Measurements from ENCODE around the gene GRIN2A. TPM values are rescaled to one million over a fixed set of nuclear protein-coding genes. Genes with fewer than 3 reads are reported as not detected.

Gene GRIN2A
- polyA plus RNA-seq, 12 donors: 0.11 to 1.00 (median 0.36) TPM; not detected in 2

- DNase-seq: no peak
These were observed 409.6 kb downstream of the GRIN2A start for GRCh38 chr16:9772526-9773225.

GRCh38 chr16:9766891-9767290 lies 415.3 kb downstream of the GRIN2A start:
- no peak for DNase-seq

GRCh38 chr16:9763505-9763904 lies 418.7 kb downstream of the GRIN2A start:
- DNase-seq: no peak

- no peak for DNase-seq
These were observed 420.4 kb downstream of the GRIN2A start for GRCh38 chr16:9761870-9762269.

GRCh38 chr16:9757687-9758086 lies 424.5 kb downstream of the GRIN2A start:
- DNase-seq: no peak

GRCh38 chr16:9756434-9756833 lies 425.8 kb downstream of the GRIN2A start:
- no peak for DNase-seq

- DNase-seq: no peak
These were observed 427.1 kb downstream of the GRIN2A start for GRCh38 chr16:9755081-9755480.

- no peak for DNase-seq
These were observed 440.5 kb downstream of the GRIN2A start for GRCh38 chr16:9741776-9742175.

- DNase-seq: no peak
These were observed 442.9 kb downstream of the GRIN2A start for GRCh38 chr16:9739301-9739700.

GRCh38 chr16:9738690-9739089 lies 443.5 kb downstream of the GRIN2A start:
- DNase-seq: no peak

GRCh38 chr16:9736547-9736946 lies 445.7 kb downstream of the GRIN2A start:
- no peak for DNase-seq

GRCh38 chr16:9723136-9723535 lies 459.1 kb downstream of the GRIN2A start:
- DNase-seq: no peak

GRCh38 chr16:9713907-9714306 lies 468.3 kb downstream of the GRIN2A start:
- no peak for DNase-seq

- DNase-seq: no peak
These were observed 469.1 kb downstream of the GRIN2A start for GRCh38 chr16:9713156-9713555.

- no peak for DNase-seq
These were observed 473.1 kb downstream of the GRIN2A start for GRCh38 chr16:9708972-9709620.

GRCh38 chr16:9706217-9706836 lies 475.9 kb downstream of the GRIN2A start:
- no peak for DNase-seq

GRCh38 chr16:9703731-9704130 lies 478.5 kb downstream of the GRIN2A start:
- no peak for DNase-seq

Other genes starting within 250 kb of the GRIN2A start
- 10 to 100 TPM in 3 of 12 donors, 1 to 10 TPM in 8, not detected in 1; 5.0 to 15.2 (median 6.9) TPM for gene ATF7IP2, start 203.6 kb upstream of the GRIN2A start, polyA plus RNA-seq (ENCODE audit: insufficient read length in 12 of 12)

All from muscle of arm (tissue), 12 donors.